HG03565 (cell line): Measurements from ENCODE around the gene ZNF710.
"Not testable (repeated sequence)": the region's sequence is repeated elsewhere in the genome, so short reads cannot be mapped to it uniquely, and the experiment has no call there.

Experiments
- ATAC-seq: cut with Tn5 transposase; IDR thresholded peaks from one replicate; pipeline ENCODE4 v1.9.1; 2021; ENCODE audit warnings: mild to moderate bottlenecking, moderate library complexity; ENCODE audit not compliant: unreplicated experiment

Gene ZNF710

DNA sequence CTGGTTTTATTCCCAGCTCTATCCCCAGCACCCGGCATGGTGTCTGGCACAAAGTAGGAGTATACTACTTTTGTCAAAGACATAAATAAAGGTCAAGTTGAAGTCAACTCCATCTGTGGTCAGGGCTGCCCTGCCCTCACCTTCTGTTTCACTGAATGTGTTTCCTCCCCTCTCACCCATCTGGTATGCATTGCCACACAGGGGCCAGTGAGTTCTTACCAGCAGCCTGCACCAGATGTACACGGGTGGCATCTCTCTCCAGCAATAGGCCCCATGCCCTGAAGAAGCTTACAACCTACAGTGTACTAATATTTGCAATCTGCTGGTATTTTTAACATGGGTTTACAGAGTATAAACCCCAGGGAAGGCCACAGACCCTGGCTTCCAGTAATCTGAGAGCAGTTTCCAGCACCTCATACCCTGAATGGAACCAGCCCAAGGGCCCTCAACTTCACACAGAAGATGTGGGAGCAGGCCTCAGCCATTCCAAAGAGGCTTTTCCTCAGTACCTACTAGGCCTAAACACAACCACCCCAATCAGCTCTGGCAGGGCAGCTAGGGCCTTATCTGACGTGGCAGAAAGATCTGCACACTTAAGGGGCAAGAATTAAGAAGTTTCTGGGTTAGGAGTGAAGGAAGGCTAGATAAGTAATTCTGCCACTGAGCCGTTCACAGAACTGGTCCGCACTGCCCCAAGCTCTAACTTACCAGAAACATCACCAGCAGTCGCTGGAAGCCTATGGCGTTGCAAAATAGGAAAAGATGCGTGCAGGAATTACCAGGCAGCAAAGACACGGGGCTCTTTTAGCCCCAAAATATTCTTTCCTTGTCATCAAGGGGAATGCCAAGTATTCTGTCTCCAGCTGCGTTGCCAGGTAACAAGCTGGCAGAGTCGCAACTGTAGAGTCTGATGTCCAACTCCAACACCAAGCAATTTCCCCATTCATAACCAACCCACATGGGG, 99.0 kb downstream of the ZNF710 start:
- ATAC-seq: no peak

DNA sequence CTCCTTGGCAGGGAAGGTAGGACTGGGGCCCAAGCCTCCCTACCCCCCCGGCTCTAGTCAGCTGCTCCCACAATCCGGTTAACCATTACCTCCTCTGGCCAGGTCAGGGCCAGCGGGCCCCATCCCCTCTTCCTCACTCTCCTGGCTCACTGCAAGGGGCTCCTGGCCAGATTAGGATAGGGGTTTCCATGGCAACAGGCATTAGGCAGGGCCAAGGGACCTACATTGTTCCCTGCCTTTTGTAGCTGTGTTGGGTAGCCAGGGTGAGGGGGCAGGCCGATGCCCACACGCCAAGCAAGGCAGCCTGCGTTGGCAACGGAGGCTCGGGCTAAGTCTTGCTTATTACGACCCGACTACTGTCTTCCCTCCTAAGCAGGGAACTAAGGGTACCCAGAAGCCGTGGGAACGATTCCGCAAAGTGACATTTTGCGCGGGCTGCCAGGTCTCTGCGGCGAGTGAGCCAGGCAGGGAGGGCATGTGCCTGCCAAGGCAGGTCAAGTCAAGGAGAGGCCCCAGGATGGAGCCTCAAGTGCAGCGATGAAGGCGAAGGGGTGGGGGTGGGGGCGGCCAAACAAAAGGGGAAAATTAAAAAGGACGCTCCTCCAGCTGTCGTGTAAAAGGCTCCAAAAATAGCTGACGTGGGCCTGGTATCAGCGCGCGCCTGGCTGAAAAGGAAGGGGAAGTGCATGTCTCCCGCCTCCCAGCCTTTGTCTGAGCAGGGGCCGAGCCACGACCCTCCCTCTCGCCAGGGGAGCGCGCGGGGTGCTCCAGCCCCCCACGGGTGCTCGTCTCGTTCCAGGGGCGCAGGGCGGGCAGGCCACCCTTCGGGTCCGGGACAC, 100.2 kb downstream of the ZNF710 start:
- ATAC-seq: no peak

DNA sequence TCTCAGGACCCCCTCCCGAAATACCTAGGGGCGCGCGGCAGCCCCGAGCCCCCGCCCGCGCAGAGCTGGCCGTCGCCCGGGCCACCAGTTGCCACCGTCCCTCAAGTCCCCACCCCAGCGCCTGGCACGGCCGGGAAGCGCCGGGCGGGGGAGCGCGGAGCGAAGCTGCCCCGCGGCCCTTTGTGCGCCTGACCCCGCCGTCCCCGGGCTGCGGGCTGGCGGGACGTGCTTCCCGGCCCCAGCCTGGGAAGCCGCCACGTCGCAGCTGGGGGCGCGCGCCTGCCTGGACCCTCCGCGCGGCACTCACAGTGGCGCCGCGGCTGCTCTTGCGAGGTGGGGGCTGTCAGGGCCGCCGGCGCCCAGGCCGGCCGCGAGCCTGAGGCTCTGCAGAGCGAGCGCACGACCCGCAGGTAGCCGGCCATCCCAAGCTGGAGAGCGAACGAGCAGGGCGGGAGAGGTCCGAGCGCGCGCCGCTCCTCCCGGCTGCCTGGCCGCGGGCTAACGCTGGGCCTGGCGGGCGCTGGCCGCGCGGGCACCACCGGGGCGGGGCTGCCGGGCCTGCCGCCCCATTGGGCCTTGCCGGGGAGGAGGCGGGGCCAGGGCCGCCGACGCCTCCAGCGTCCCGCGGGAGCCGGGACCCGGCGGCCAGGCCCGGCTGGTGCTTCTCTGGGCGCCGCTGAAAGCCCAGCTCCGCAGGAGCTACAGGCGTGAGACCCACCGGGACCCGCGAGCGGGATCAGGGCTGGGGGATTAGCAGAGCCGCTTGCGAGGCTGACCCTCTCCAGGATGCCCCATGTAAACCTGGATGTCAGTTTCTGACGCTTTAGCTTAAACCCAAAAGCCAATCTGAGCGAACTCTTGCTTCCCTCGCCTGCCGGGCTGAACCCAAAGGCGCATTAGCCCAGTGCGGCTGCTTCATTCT, 101.1 kb downstream of the ZNF710 start, which contains the start of gene IDH2:
Gene IDH2 (minus strand): TSS at position 500 of the 922 bp plus-strand sequence. CDS start 78 bp downstream, at position 422.
- peak; percentile 39 for ATAC-seq

DNA sequence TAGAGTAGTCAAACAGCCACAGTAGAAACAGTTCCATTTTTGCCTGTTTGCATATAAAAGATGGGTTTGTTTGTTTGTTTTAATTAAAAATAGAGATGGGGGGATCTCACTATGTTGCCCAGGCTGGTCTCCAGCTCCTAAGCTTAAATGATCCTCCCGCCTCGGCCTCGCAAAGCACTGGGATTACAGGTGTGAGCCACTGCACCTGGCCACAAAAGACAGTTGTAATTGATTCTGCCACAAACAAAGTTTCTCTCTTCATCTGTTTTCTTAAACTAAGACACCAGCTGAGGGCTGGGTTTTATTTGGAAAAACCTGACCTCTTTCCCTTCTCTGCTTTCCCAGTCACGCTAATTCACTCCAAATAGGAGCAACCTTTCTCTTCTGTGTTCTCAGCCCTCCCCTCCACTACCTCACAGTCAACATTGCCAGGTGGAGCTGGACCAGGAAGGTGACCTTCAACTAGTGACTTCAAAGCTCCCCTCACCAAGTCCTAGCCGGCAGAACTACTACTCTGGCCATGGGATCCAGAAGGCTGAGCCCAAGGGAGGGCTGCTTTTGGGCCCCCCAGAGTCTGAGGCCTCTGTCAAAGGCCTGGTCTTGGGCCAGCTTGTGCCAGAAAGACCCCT, 102.7 kb downstream of the ZNF710 start:
- ATAC-seq: no peak

DNA sequence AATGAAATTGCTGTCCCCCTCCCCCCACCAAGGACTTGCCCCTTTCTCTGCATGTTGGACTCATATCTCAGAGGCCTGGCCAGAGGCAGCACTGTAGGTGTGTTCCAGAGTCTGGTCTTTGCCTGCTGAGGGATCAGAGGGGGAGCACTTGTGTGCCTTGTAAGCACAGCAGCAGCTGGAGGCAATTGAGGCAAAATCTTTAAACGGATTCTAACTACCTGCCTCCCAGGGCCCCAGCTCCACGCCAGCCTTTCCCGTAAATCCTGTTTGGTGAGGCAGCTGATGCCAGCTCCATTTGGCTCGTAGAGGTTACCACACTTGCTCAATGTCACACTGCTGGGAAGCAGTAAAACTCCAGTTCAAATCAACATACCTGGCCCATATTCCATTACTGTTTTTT, 103.4 kb downstream of the ZNF710 start:
- no peak for ATAC-seq

DNA sequence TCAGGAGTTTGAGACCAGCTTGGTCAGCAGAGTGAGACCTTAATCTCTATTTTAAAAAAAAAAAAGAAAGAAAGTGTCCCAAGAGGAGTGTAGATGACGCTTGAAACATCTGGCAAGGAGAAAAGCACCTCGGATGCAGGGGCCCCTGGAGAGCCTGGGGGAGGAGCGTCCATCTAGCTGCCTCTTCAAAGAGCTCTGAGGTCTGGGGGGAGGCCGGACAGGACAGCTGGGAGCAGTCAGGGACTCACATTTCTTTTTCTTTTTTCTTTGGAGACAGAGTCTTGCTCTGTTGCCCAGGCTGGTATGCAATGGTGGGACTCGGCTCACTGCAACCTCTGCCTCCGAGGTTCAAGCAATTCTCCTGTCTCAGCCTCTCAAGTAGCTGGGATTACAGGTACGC, 104.4 kb downstream of the ZNF710 start:
- ATAC-seq: no peak

DNA sequence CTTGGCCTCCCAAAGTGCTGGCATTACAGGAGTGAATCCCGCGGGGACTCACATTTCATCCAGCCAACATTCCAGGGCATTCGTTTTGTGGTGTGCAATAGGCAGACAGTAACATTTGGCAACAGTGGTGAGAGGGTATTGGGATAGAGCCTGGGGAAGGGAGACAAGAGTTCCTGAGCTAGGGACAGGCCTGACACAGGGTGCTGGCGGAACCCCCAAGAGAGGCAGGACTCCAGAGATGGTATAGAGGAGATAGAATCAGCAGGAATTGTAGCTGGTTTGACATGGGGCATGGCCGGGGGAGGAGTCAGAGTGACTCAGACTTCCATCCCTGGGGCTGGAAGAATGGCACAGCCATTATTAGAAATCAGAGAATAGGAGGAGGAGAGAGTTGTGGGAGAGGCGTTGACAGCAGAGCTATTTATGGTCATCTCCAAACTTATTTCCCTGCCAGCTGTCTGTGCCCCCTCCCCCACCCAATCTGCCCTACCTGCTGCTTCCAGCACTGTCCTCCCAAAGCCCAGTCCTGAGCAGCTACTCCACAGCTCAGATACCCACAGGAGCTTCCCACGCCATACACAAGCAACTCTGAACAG, 105.5 kb downstream of the ZNF710 start:
- ATAC-seq: no peak

DNA sequence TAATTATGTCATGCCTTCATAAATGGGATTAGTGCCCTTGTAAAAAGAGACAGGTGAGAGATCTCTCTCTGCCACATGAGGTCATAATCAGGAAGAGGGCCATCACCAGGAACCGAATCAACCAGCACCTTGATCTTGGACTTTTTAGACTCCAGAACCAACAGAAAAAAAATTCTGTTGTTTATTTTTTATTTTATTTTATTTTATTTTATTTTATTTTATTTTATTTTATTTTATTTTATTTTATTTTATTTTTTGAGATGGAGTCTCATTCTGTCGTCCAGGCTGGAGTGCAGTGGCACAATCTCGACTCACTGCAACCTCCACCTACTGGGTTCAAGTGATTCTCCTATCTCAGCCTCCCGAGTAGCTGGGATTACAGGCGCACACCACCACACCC, 106.9 kb downstream of the ZNF710 start:
- not testable (repeated sequence) for ATAC-seq

DNA sequence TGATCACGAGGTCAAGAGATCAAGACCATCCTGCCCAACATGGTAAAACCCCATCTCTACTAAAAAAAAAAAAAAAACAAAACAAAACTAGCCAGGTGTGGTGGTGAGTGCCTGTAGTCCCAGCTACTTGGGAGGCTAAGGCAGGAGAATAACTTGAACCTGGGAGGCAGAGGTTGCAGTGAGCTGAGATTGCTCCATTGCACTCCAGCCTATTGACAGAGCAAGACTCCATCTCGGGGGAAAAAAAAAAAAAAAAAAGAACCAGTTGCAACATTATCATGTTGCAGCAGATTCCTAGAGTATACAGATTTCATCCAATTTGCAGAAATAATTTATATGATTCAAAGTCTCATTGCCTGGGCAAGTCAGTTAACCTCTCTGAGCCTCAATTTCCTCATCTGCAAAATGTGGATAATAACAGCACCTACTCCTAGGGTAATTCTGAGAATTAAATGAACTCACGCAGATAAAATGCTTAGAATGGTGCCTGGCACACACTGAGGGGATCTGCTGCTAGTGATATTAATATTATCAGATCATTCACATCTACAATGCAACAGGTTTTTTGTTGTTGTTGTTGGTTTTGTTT, 108.1 kb downstream of the ZNF710 start:
- not testable (repeated sequence) for ATAC-seq

DNA sequence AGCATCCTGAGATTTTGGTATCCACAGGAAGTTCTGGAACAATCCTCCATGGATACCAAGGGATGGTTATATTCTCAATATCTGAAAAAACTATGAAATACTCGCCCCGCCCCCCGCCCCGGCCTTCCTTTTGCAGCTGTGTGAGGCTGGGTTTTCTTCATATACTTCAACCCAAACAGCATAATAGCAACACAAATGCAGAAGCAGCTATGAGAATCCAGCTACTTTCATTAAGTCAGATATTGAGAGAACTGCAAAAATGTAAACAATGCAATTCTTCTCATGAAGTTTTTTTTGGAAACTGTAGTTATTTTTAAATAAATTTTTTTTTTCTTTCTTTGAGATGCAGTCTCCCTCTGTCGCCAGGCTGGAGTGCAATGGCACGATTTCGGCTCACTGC, 112.0 kb downstream of the ZNF710 start:
- ATAC-seq: no peak

DNA sequence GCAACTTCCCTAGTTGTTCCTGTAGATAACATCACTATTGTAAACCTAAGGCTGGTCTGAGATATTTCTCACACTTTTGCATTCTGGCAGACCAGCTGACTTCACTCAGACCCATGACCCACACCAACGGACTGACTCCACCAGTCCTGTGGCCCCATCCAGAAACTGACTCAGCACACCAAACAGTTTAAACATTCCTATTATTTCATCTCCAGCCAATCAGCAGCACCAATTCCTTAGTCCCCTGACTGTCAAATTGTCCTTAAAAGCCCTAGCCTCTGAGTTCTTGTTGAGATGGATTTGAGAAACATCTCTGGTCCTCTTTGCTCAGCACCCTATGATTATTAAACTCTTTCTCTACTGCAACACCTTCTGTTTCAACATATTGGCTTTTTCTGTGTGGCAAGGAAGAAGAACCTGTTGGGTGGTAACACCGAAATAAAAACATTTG, 113.4 kb downstream of the ZNF710 start:
- no peak for ATAC-seq

DNA sequence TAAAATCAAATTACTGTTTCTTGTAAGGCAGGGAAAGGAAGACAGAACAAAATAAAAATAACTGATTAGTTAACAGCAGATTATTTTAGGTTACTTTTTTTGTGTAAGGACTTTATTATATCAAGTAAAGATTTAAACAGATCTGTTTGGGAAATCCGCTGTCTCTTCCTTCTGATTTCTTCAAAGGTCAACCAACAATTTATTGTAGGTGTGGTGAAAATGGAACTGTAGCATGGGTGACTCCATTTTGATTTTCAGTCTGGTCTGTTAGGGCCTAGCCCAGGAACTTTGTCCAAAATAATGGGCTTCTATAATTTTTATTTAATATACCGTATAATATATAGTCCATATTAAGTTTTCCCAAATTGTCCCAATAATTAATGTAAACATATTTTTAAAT, 114.7 kb downstream of the ZNF710 start:
- no peak for ATAC-seq

DNA sequence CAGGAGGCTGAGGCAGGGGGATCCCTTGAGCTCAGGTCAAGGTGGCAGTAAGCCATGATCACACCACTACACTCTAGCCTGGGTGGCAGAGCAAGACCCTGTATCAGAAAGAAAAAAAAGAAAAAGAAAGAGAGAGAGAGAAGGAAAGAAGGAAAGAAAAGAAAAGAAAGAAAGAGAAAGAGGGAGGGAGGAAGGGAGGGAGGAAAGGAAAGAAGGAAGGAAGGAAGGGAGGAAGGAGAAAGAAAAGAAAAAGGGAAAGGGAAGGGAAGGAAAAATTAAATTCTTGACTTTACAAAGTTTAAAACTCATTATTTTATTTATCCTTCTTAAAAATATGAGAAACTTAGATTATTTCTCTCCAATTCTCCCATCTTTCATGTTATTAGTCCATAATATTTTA, 118.2 kb downstream of the ZNF710 start:
- no peak for ATAC-seq

DNA sequence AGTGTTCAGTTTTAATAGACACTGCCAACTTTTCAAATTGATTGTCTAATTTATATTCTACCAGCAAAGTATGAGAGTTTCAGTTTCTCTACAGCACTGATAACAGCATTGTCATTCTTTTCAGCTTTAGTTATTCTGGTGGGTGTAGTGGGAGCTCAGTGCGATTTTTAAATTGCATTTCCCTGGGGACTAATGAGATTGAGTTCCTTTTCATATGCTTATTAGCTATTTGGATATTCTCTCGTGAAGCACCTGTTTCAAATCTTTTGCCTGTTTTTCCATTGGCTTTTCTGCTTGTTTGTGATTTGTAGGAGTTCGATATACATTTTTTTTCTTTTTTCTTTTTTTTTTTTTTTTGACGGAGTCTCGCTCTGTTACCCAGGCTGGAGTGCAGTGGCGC, 120.0 kb downstream of the ZNF710 start:
- no peak for ATAC-seq

DNA sequence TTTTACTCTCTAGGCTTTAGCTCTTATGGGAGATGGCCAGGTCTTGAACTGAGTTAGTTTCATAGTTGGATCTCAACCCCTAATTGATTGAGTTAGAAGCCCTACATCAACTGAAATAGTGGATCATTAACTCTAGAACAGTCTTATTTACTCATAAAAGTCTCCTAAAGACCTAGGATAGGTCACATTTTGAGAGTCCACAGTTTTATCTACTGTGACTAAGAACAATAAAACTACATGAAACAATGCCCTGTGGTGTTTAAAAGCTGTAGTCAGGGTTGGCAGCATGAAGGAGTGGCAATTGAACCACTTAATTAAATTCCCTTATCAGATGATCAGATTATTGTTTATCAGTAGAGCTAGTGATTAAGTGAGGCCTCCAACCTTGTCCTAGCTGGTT, 123.4 kb downstream of the ZNF710 start:
- ATAC-seq: no peak

DNA sequence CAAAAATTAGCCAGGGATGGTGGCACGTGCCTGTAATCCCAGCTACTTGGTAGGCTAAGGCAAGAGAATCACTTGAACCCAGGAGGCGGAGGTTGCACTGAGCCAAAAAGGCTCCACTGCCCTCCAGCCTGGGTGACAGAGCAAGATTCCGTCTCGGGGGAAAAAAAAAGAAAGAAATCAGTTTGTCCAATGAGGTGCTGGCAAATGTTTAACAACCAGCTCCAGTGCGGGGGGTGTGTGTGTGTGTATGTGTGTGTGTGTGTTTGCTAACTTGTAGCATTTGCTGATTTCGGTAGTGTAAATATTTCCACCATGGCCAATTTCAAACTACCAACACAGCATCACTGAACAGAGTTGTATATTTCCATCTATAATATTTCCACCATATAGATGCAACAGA, 124.9 kb downstream of the ZNF710 start:
- no peak for ATAC-seq

DNA sequence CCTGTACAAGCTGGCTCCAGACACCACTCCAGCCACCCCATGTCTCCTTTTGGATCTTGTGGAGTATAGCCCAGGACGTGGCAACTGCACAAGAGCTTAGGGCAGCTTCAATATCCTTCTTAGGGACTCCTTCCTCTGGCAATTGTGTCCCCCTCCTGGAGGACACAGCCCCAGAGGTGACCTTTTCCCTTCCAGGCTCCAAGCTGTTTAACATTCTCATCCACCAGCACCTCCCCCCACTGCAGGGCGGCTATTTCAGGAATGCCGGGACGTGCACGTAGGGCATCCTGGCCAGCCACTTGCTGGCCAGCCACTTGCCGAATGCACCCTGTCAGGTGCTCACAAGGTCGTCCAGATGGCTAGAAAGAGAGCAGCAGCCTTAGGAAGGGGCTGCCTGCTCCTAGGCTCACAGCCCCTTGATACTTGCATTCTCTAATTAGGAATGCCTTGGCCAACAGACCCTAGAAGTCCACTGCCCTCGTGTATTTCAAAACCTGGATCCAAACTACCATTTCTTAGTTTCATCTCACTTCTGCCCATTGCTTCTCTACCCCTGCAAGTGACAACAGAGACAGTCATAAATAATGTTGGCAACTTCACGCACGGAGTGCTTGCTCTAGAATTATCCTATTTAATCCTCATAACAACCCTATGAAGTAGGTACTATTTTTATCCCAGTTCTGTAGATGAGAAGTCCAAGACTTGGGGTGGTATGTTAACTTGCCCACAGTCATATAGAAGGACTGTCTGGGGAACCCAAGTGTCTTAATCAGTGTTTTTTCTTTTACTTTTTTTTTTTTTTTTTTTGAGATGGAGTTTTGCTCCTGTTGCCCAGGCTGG, 125.7 kb downstream of the ZNF710 start:
- ATAC-seq: no peak

DNA sequence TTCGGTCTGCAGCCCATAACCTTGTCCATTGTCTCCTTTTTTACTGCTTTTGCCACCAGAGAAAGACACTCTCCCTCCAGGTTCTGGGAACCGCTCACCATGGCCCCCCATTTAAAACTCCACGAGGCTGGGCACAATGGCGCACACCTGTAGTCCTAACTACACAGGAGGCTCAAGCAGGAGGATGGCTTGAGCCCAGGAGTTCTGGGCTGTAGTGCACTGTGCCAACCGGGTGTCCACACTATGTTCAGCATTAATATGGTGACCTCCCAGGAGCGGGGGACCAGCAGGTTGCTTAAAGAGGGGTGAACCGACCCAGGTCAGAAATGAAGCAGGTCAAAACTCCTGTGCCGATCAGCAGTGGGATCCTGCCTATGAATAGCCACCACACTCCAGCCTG, 129.2 kb downstream of the ZNF710 start:
- no peak for ATAC-seq
